Measurements from ENCODE around the gene PIK3C3. TPM values are rescaled to one million over a fixed set of nuclear protein-coding genes. Genes with fewer than 3 reads are reported as not detected.

The PIK3C3 gene
- total and polyA plus RNA-seq, 5 experiments from 2014 or later: 25.1 to 73.0 (median 38.8) TPM

- Mint-ChIP-seq H3K27me3 (peaks cover 0 to 2% (median 1%) of the 10 kb centered on the region in 5 donors), H3K9me3 (peaks cover 0 to 5% (median 0%) of the 10 kb centered on the region in 9 donors), H3K36me3 (peaks cover 0 to 3% (median 0%) of the 10 kb centered on the region in 3 donors), H3K4me1 (no peaks in the 10 kb centered on the region), H3K27ac (no peak overlapping the region), H3K4me3 (no peak overlapping the region)
- DNase-seq (no peak), ATAC-seq (no peak)
- POLR2A ChIA-PET: no interaction called here
Observed at GRCh38 chr18:42131066-42131929, 176.3 kb downstream of the PIK3C3 start.

DNA sequence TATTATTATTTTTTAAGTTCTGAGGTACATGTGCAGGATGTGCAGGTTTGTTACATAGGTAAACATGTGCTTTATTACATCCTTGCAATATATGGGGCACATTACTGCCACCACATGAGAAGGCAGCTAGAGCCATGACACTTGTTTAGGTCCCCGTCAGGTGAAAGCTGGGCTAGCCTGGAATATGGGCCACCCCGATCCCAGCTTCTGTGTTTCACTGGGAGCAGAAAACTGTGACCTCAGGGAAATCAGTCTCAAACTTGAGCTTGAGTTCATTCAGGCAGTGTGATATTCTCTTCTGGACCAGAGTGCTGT lies 176.9 kb downstream of the PIK3C3 start:
- Mint-ChIP-seq H3K36me3 (peaks cover 0 to 3% (median 0%) of the 10 kb centered on the region in 3 donors), H3K9me3 (peaks cover 0 to 5% (median 0%) of the 10 kb centered on the region in 9 donors), H3K4me1 (no peaks in the 10 kb centered on the region), H3K27ac (no peak overlapping the region), H3K27me3 (peaks cover 0 to 3% (median 1%) of the 10 kb centered on the region in 5 donors), H3K4me3 (no peak overlapping the region)
- ATAC-seq: no peak
- POLR2A ChIA-PET: no interaction called here
- DNase-seq: no peak

Data from naive thymus-derived CD8-positive, alpha-beta T cell (primary cell).